Keratinocyte (primary cell): Measurements from ENCODE around the gene FAIM2. TPM values are rescaled to one million over a fixed set of nuclear protein-coding genes. Genes with fewer than 3 reads are reported as not detected.

Experiments used
- DNase-seq: peaks from one replicate; pipeline ENCODE4 v3.0.0-alpha.2; 2011; ENCODE audit warnings: low read depth, missing footprints, low spot score
- FAIRE-seq: peaks from 2 replicates; lab custom pipeline; 2011; peaks lifted over from hg19 to GRCh38; lab: Jason Lieb, UNC
- H2AFZ ChIP-seq: 2 replicates; pipeline ENCODE4 v1.6.0; 2012; ENCODE audit warnings: low read length, control low read depth, inconsistent platforms; ENCODE audit not compliant: control insufficient read depth
- H3K27ac ChIP-seq: 2 replicates; pipeline ENCODE4 v1.5.1; 2011; ENCODE audit warnings: low read length; ENCODE audit not compliant: control insufficient read depth, insufficient read depth
- H3K27me3 ChIP-seq: 3 replicates; pipeline ENCODE4 v1.6.0; 2011; ENCODE audit warnings: low read length; ENCODE audit not compliant: control insufficient read depth, insufficient read depth; ENCODE audit errors: extremely low read depth
- H3K36me3 ChIP-seq, 2 experiments: 2 replicates in 1 of 2; 3 replicates in 1 of 2; pipeline ENCODE4 v1.5.1; 2011; ENCODE audit warnings: low read length in 2 of 2, mild to moderate bottlenecking in 1 of 2; ENCODE audit not compliant: control insufficient read depth in 2 of 2, insufficient read depth in 2 of 2; ENCODE audit errors: extremely low read depth in 1 of 2
- H3K4me1 ChIP-seq: 3 replicates; pipeline ENCODE4 v1.5.1; 2011; ENCODE audit warnings: low read length; ENCODE audit not compliant: control insufficient read depth, insufficient read depth; ENCODE audit errors: extremely low read depth
- H3K4me2 ChIP-seq: 3 replicates; pipeline ENCODE4 v1.6.0; 2011; ENCODE audit warnings: low read depth, low read length; ENCODE audit not compliant: control insufficient read depth, insufficient read depth; ENCODE audit errors: extremely low read depth
- H3K4me3 ChIP-seq, 3 experiments: fragments of 200-600 bp in 1 of 3; sonication (generic) in 1 of 3; 2 replicates in 2 of 3; 3 replicates in 1 of 3; pipeline ENCODE4 v1.5.1; 2011 to 2016; ENCODE audit warnings: low read length in 3 of 3, mild to moderate bottlenecking in 3 of 3, control low read depth in 2 of 3, inconsistent platforms in 1 of 3, low read depth in 1 of 3, mixed read lengths in 1 of 3, mixed run types in 1 of 3, moderate library complexity in 1 of 3; ENCODE audit not compliant: control insufficient read depth in 2 of 3, insufficient read depth in 2 of 3; ENCODE audit errors: extremely low read depth in 1 of 3
- H3K79me2 ChIP-seq: 2 replicates; pipeline ENCODE4 v1.6.0; 2012; ENCODE audit warnings: low read length; ENCODE audit not compliant: control insufficient read depth, insufficient read depth
- H3K9ac ChIP-seq: 3 replicates; pipeline ENCODE4 v1.6.0; 2011; ENCODE audit warnings: low read length; ENCODE audit not compliant: control insufficient read depth, insufficient read depth; ENCODE audit errors: extremely low read depth
- H3K9me1 ChIP-seq: 3 replicates; pipeline ENCODE4 v1.6.0; 2011; ENCODE audit warnings: low read length; ENCODE audit not compliant: control insufficient read depth, insufficient read depth; ENCODE audit errors: extremely low read depth
- H3K9me3 ChIP-seq: 2 replicates; pipeline ENCODE4 v1.5.1; 2012; ENCODE audit warnings: low read depth, low read length; ENCODE audit not compliant: control insufficient read depth
- H4K20me1 ChIP-seq: 3 replicates; pipeline ENCODE4 v1.6.0; 2011; ENCODE audit warnings: low read length; ENCODE audit not compliant: control insufficient read depth, insufficient read depth; ENCODE audit errors: extremely low read depth
- EZH2 ChIP-seq: IDR thresholded peaks from one replicate; pipeline ENCODE4 v1.6.1; 2012; ENCODE audit warnings: inconsistent platforms, mild to moderate bottlenecking, low read length, moderate library complexity
- dilution Hi-C: fragments of 300-500 bp; cut with MboI; formaldehyde crosslinking; loops from one replicate; pipeline ENCODE4 v1.7.0; 2020; ENCODE audit warnings: low sequenced_read_pairs; ENCODE audit not compliant: extremely low pct_ligation_motif_present
- polyA plus RNA-seq, 5 experiments: library from polyadenylated mRNA; depleted of rRNA in 3 of 5; stranded (reverse) in 3 of 5; stranded (forward) in 1 of 5; unstranded in 1 of 5; fragments of >200 nt; gene quantifications; 1 replicate in 1 of 5; 2 replicates in 3 of 5; 3 replicates in 1 of 5; pipeline versions ENCODE4 v1.2.1 to v1.2.3, GENCODE V29; 2011 to 2012; ENCODE audit warnings: missing spikeins in 2 of 5, low read depth in 1 of 5, low replicate concordance in 1 of 5
- TF ChIP-seq, protein P1 (sequence below), 3 experiments: IDR thresholded peaks in 1 of 3; conservative IDR thresholded peaks in 1 of 3; optimal IDR thresholded peaks in 1 of 3; 2 replicates in 2 of 3; 3 replicates in 1 of 3; pipeline versions ENCODE3 to v1.5.1; 2011; ENCODE audit warnings: low read length in 3 of 3, mild to moderate bottlenecking in 3 of 3, moderate library complexity in 2 of 3, control low read depth in 1 of 3, inconsistent platforms in 1 of 3; ENCODE audit not compliant: insufficient read depth in 2 of 3; ENCODE audit errors: extremely low read depth in 1 of 3

The FAIM2 gene
- polyA plus RNA-seq, 1 donor (not counting 4 experiments of a cell fraction or from before 2014, with no cell fraction given), result not detected

- Histone ChIP-seq H3K4me1 (peaks cover 10% of the 10 kb centered on the region), H3K36me3 (no peaks in the 10 kb centered on the region), H3K9me1 (no peaks in the 10 kb centered on the region), H3K9me3 (no peaks in the 10 kb centered on the region), H4K20me1 (no peaks in the 10 kb centered on the region), H3K4me3 (no peak overlapping the region), H3K9ac (no peak overlapping the region), H2AFZ (no peak overlapping the region), H3K79me2 (no peaks in the 10 kb centered on the region), H3K27ac (no peak overlapping the region), H3K4me2 (peak overlapping the region; percentile 57), H3K27me3 (peaks cover 12% of the 10 kb centered on the region)
- FAIRE-seq (no peak), DNase-seq (no peak)
- dilution Hi-C loops, result loop anchor here (25.0 kb wide), 1 partner anchor 195 kb away; the partner anchor contains the start of gene ASIC1
- no peak for TF ChIP-seq EZH2
- TF ChIP-seq, protein P1, sequence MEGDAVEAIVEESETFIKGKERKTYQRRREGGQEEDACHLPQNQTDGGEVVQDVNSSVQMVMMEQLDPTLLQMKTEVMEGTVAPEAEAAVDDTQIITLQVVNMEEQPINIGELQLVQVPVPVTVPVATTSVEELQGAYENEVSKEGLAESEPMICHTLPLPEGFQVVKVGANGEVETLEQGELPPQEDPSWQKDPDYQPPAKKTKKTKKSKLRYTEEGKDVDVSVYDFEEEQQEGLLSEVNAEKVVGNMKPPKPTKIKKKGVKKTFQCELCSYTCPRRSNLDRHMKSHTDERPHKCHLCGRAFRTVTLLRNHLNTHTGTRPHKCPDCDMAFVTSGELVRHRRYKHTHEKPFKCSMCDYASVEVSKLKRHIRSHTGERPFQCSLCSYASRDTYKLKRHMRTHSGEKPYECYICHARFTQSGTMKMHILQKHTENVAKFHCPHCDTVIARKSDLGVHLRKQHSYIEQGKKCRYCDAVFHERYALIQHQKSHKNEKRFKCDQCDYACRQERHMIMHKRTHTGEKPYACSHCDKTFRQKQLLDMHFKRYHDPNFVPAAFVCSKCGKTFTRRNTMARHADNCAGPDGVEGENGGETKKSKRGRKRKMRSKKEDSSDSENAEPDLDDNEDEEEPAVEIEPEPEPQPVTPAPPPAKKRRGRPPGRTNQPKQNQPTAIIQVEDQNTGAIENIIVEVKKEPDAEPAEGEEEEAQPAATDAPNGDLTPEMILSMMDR (optimal IDR thresholded peaks at IDR 0.05 in 1 of 3, IDR thresholded peaks at IDR 0.05 in 1 of 3, conservative IDR thresholded peaks at IDR 0.05 in 1 of 3; ENCODE audit: extremely low read depth in 1 of 3, insufficient read depth in 2 of 3, low read length in 3 of 3), result no peak
Measured at GRCh38 chr12:49867570-49868341, 35.9 kb downstream of the FAIM2 start.

GRCh38 chr12:49866859-49867569, 36.7 kb downstream of the FAIM2 start:
- dilution Hi-C loops, result loop anchor here (25.0 kb wide), 1 partner anchor 195 kb away; the partner anchor contains the start of gene ASIC1
- TF ChIP-seq, protein P1 (optimal IDR thresholded peaks at IDR 0.05 in 1 of 3, IDR thresholded peaks at IDR 0.05 in 1 of 3, conservative IDR thresholded peaks at IDR 0.05 in 1 of 3; ENCODE audit: extremely low read depth in 1 of 3, insufficient read depth in 2 of 3, low read length in 3 of 3), result peak; percentile 90 to 99 (median 96)
- TF ChIP-seq EZH2, result no peak
- H3K9me3 ChIP-seq, result no peaks in the 10 kb centered on the region
- FAIRE-seq (no peak), DNase-seq (no peak)
- H2AFZ ChIP-seq, result peak overlapping the region; percentile 36
- H3K9ac ChIP-seq, result no peak overlapping the region
- peaks cover 12% of the 10 kb centered on the region for H3K27me3 ChIP-seq
- H3K9me1 ChIP-seq, result no peaks in the 10 kb centered on the region
- no peak overlapping the region for H3K27ac ChIP-seq
- H3K79me2 ChIP-seq, result no peaks in the 10 kb centered on the region
- no peak overlapping the region for H3K4me3 ChIP-seq
- H3K36me3 ChIP-seq, result no peaks in the 10 kb centered on the region
- peaks cover 10% of the 10 kb centered on the region for H3K4me1 ChIP-seq
- no peaks in the 10 kb centered on the region for H4K20me1 ChIP-seq
- H3K4me2 ChIP-seq, result peak overlapping the region; percentile 57
